BE2C (cell line): ENCODE results near the gene ZNF26. TPM values are rescaled to one million over a fixed set of nuclear protein-coding genes. Genes with fewer than 3 reads are reported as not detected.
"Not testable (repeated sequence)": the region's sequence is repeated elsewhere in the genome, so short reads cannot be mapped to it uniquely, and the experiment has no call there.

Source experiments
- DNase-seq: peaks from one replicate; pipeline ENCODE4 v3.0.0-alpha.2; 2020
- H3K27me3 ChIP-seq: fragments of 250-450 bp; sonication (Bioruptor Pico); 2 replicates; pipeline ENCODE4 v1.5.1; 2020; ENCODE audit warnings: mild to moderate bottlenecking
- H3K36me3 ChIP-seq: fragments of 250-450 bp; sonication (Bioruptor Pico); 2 replicates; pipeline ENCODE4 v1.5.1; 2020; ENCODE audit warnings: mild to moderate bottlenecking
- H3K4me1 ChIP-seq: fragments of 250-450 bp; sonication (Bioruptor Pico); 2 replicates; pipeline ENCODE4 v1.5.1; 2020
- H3K4me3 ChIP-seq: 2 replicates; pipeline ENCODE4 v1.5.1; 2011; ENCODE audit warnings: low read depth, low read length
- H3K9me3 ChIP-seq: fragments of 250-450 bp; sonication (Bioruptor Pico); 2 replicates; pipeline ENCODE4 v1.5.1; 2020
- polyA plus RNA-seq: library from polyadenylated mRNA; unstranded; fragments of >200 nt; gene quantifications from one replicate; pipeline ENCODE4 v1.2.1, GENCODE V29; 2012; ENCODE audit warnings: low read depth, missing spikeins; ENCODE audit not compliant: insufficient read length, insufficient read depth
- TF ChIP-seq, protein P1 (sequence below): IDR thresholded peaks from 2 replicates; pipeline ENCODE4 v1.5.1; 2012; ENCODE audit warnings: mild to moderate bottlenecking, low read depth, low read length

Gene ZNF26, protein sequence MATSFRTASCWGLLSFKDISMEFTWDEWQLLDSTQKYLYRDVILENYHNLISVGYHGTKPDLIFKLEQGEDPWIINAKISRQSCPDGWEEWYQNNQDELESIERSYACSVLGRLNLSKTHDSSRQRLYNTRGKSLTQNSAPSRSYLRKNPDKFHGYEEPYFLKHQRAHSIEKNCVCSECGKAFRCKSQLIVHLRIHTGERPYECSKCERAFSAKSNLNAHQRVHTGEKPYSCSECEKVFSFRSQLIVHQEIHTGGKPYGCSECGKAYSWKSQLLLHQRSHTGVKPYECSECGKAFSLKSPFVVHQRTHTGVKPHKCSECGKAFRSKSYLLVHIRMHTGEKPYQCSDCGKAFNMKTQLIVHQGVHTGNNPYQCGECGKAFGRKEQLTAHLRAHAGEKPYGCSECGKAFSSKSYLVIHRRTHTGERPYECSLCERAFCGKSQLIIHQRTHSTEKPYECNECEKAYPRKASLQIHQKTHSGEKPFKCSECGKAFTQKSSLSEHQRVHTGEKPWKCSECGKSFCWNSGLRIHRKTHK
- polyA plus RNA-seq, result 14.8 TPM

DNA sequence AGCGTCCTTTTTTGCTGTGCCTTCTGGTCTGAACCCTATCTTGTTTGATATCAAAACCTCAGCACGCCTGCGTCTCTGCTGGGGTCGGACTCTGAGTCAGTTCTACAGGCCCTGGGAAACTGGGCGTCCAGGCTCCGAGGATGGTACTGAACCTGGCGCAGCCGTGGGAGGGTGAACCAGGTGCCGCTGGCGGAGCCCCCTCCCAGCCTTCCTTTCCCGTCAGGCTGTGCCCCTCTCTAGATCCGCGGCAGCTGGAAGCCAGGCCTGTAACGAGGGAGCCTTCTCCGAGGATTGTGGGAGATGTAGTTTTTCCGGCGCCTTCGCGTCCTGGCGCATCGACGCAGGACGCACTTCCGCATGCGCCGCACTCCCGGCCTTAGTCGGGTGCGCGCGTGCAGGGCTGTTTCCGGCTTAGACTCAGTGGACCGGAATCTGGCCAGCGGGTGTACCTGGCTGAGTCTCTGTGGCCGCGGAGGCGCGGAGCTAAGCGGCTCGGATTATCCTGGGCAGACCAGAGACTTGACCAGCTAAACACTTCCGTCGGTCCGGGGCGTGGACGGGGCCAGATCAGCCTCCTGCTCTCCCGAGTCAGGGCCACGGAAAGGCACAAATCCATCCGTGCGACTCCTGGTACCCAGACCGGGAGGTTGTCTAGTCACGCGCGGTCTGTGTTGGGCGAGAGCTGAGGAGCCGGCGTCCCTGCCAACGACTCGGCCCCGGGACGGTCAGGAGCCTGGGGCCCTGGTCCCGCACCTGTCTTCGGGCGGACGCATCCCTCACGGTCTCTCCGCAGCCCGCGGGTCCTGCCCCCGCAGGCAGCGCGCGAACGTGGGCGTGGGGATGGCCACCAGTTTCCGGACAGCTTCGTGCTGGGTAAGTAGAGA is at the start of gene ZNF26:
Gene ZNF26 (plus strand): TSS at position 367 of the 884 bp plus-strand sequence. CDS start 474 bp downstream, at position 841.
- Histone ChIP-seq H3K4me3 (peak within 1 kb of the TSS; percentile 88), H3K36me3 (peaks cover 14% of the 10 kb centered on the region), H3K4me1 (no peaks in the 10 kb centered on the region), H3K9me3 (peaks cover 4% of the 10 kb centered on the region), H3K27me3 (no peaks in the 10 kb centered on the region)
- TF ChIP-seq, protein P1, sequence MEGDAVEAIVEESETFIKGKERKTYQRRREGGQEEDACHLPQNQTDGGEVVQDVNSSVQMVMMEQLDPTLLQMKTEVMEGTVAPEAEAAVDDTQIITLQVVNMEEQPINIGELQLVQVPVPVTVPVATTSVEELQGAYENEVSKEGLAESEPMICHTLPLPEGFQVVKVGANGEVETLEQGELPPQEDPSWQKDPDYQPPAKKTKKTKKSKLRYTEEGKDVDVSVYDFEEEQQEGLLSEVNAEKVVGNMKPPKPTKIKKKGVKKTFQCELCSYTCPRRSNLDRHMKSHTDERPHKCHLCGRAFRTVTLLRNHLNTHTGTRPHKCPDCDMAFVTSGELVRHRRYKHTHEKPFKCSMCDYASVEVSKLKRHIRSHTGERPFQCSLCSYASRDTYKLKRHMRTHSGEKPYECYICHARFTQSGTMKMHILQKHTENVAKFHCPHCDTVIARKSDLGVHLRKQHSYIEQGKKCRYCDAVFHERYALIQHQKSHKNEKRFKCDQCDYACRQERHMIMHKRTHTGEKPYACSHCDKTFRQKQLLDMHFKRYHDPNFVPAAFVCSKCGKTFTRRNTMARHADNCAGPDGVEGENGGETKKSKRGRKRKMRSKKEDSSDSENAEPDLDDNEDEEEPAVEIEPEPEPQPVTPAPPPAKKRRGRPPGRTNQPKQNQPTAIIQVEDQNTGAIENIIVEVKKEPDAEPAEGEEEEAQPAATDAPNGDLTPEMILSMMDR, result no peak
- DNase-seq, result peak; percentile 93

DNA sequence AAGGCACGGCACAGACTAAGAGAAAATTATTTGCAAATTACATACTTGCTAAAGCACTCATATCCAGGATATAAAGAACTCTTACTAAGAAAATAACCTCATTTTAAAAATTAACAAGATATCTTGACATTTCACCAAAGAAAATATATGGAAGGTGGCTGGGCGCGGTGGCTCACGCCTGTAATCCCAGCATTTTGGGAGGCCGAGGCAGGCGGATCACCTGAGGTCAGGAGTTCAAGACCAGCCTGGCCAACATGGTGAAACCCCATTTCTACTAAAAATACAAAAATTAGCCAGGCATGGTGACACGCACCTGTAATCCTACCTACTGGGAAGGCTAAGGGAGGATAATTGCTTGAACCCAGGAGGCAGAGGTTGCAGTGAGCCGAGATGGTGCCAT is 49.2 kb upstream of the ZNF26 start:
- not testable (repeated sequence) for DNase-seq, H3K9me3 ChIP-seq, H3K4me3 ChIP-seq, H3K27me3 ChIP-seq, H3K4me1 ChIP-seq
- H3K36me3 ChIP-seq, result peaks cover 13% of the 10 kb centered on the region

DNA sequence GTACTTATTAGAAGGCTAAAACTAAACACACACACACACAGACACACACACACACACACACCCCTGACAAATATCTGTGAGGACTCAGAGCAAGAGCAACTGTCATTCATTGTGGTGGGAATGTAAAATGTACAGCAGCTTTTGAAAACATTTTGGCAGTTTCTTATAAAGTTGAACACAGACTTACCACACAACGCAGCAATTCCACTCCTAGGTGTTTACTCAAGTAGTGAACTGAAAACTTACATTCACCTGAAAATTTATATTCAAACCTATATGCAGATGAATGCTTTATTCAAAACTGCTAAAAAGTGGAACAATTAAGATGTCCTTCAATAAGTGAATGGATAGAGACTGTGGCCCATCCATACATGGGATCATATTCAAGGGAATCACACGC is 48.7 kb upstream of the ZNF26 start:
- no peaks in the 10 kb centered on the region for H3K27me3 ChIP-seq
- H3K36me3 ChIP-seq, result peaks cover 17% of the 10 kb centered on the region
- peaks cover 8% of the 10 kb centered on the region for H3K9me3 ChIP-seq
- no peak overlapping the region for H3K4me3 ChIP-seq
- TF ChIP-seq, protein P1, result no peak
- no peaks in the 10 kb centered on the region for H3K4me1 ChIP-seq
- DNase-seq, result no peak

DNA sequence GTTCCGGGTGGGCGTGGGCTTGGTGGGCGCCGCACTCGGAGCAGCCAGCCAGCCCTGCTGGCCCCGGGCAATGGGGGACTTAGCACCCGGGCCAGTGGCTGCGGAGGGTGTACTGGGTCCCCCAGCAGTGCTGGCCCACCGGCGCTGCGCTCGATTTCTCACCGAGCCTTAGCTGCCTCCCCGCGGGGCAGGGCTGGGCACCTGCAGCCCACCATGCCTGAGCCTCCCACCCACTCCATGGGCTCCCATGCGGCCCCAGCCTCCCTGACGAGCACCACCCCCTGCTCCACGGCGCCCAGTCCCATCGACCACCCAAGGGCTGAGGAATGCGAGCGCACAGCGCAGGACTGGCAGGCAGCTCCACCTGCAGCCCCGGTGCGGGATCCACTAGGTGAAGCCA is 47.4 kb upstream of the ZNF26 start:
- H3K9me3 ChIP-seq, DNase-seq, H3K4me3 ChIP-seq, H3K27me3 ChIP-seq, H3K4me1 ChIP-seq: not testable (repeated sequence)
- H3K36me3 ChIP-seq, result peaks cover 30% of the 10 kb centered on the region

DNA sequence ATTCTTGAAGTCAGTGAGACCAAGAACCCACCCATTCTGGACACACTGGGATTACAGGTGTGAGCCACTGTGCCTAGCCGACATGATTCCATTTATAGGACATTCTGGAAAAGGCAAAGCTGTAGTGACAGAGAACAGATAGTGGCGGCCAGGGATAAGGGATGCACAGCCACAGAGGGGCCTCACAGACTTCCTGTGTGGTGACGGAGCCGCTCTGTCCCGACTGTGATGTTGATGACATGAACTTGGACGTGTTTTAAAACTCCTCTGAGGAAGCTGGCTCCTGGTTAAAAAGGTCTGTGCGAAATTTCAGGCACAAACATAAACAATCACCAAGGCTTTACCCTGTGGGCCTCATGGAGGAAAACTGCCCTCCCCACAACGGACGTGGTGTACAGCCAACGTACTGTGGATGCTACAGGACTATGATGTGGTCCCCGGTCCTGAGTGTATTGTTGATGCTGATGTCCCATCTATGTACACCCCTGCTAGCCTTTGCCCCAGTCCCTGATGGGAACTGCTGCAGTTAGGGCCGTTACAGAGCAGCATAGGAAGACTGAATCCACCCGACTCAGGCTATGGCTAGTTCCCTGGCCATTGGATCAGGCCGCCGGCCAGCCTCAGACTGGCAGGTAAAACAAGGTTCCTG is 46.0 kb upstream of the ZNF26 start:
- Histone ChIP-seq H3K9me3 (peaks cover 5% of the 10 kb centered on the region), H3K27me3 (no peaks in the 10 kb centered on the region), H3K4me1 (no peaks in the 10 kb centered on the region), H3K36me3 (peaks cover 40% of the 10 kb centered on the region), H3K4me3 (no peak overlapping the region)
- TF ChIP-seq, protein P1, result no peak
- DNase-seq, result no peak

DNA sequence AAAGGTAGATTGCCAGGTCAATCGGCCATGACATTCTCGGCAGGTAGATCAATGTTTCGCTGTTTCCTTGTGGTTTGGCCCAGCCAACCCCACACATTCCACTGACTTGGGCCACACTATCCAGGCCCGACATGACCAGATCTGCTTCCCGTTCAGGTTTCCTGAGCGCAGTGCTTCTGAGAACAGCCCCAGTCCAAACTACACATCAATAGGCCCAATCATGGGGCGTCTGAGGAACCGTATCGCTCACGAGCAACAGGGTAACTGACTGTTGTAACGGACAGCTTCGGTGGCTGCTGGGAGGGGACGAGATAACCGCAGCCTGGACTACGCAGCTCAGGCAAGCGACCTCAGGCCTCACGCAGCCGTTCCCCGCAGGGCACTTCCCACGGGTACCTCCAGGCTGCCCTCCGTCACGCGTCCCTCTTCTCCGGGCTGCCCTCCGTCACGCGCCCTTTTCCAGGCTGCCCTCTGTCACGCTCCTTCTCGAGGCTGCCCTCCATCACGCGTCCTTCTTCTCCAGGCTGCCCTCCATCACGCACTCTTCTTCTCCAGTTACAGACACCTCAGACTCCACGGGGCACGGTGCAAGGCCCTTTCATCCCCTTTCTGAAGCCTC is 44.7 kb upstream of the ZNF26 start:
- H3K9me3 ChIP-seq, result peaks cover 5% of the 10 kb centered on the region
- H3K27me3 ChIP-seq, result no peaks in the 10 kb centered on the region
- H3K4me3 ChIP-seq, result no peak overlapping the region
- H3K36me3 ChIP-seq, result peaks cover 40% of the 10 kb centered on the region
- TF ChIP-seq, protein P1, result no peak
- no peaks in the 10 kb centered on the region for H3K4me1 ChIP-seq
- DNase-seq, result no peak
